CD4-positive, alpha-beta memory T cell (primary cell): ENCODE measurements around the gene CYS1. TPM values are rescaled to one million over a fixed set of nuclear protein-coding genes. Genes with fewer than 3 reads are reported as not detected.
A peak's percentile ranks its signal among the peaks of the same experiment; 100 is the strongest.

Source experiments
- CTCF ChIA-PET: fragments of 350-600 bp; sonication (Branson Sonifier 250); formaldehyde crosslinking; loops from one replicate; lab custom pipeline; 2021; ENCODE audit warnings: inconsistent platforms; ENCODE audit not compliant: partially characterized antibody; lab: Charles Lee
- POLR2A ChIA-PET: fragments of 350-600 bp; sonication (Branson Sonifier 250); formaldehyde crosslinking; loops from one replicate; lab custom pipeline; 2021; ENCODE audit not compliant: partially characterized antibody; lab: Charles Lee
- DNase-seq, 5 donors: peaks; one replicate each; pipeline versions ENCODE4 v3.0.0 to v3.0.0-alpha.2; 2020 to 2022; ENCODE audit warnings: mixed read lengths in 1 of 5
- H3K27ac ChIP-seq: one replicate; pipeline ENCODE4 v1.7.0; 2013; ENCODE audit warnings: low read depth, low read length
- H3K27me3 ChIP-seq: 2 replicates; pipeline ENCODE4 v1.7.0; 2013; ENCODE audit warnings: mild to moderate bottlenecking, low read length, moderate library complexity; ENCODE audit not compliant: insufficient read depth
- H3K36me3 ChIP-seq: 2 replicates; pipeline ENCODE4 v1.7.0; 2013; ENCODE audit warnings: mild to moderate bottlenecking, low read length, moderate library complexity; ENCODE audit not compliant: insufficient read depth
- H3K4me1 ChIP-seq: 2 replicates; pipeline ENCODE4 v1.7.0; 2013; ENCODE audit warnings: mild to moderate bottlenecking, low read length, moderate library complexity; ENCODE audit not compliant: insufficient read depth
- H3K4me3 ChIP-seq, 2 donors: one replicate each; pipeline ENCODE4 v1.7.0; 2013; ENCODE audit warnings: low read length in 2 of 2, mild to moderate bottlenecking in 1 of 2
- H3K9me3 ChIP-seq, 2 donors: one replicate each; pipeline ENCODE4 v1.7.0; 2013; ENCODE audit warnings: low read length in 2 of 2, control low read depth in 1 of 2; ENCODE audit not compliant: control insufficient read depth in 1 of 2
- H3K27ac Mint-ChIP-seq, 7 donors: one replicate each; pipeline ENCODE4 v1.8.0; 2020 to 2021; ENCODE audit warnings: mixed read lengths in 7 of 7, mild to moderate bottlenecking in 6 of 7, inconsistent platforms in 3 of 7, moderate library complexity in 3 of 7
- H3K27me3 Mint-ChIP-seq, 2 donors: one replicate each; pipeline ENCODE4 v1.8.0; 2020 to 2021; ENCODE audit warnings: mixed read lengths in 2 of 2
- H3K36me3 Mint-ChIP-seq, 2 donors: one replicate each; pipeline ENCODE4 v1.8.0; 2020 to 2021; ENCODE audit warnings: mixed read lengths in 2 of 2, inconsistent platforms in 1 of 2, mild to moderate bottlenecking in 1 of 2
- H3K4me1 Mint-ChIP-seq, 4 donors: one replicate each; pipeline ENCODE4 v1.8.0; 2020 to 2021; ENCODE audit warnings: mixed read lengths in 4 of 4, mild to moderate bottlenecking in 1 of 4
- H3K4me3 Mint-ChIP-seq, 8 donors: one replicate each; pipeline ENCODE4 v1.8.0; 2020 to 2021; ENCODE audit warnings: mixed read lengths in 8 of 8, mild to moderate bottlenecking in 7 of 8, moderate library complexity in 6 of 8, inconsistent platforms in 3 of 8
- H3K9me3 Mint-ChIP-seq, 8 donors: one replicate each; pipeline ENCODE4 v1.8.0; 2020 to 2021; ENCODE audit warnings: mixed read lengths in 8 of 8, mild to moderate bottlenecking in 5 of 8, inconsistent platforms in 3 of 8, moderate library complexity in 1 of 8
- intact Hi-C: fragments of 100-400 bp; cut with micrococcal nuclease; formaldehyde crosslinking; loops from one replicate; pipeline ENCODE4 v1.15.1; 2023
- polyA plus RNA-seq, 2 donors: library from polyadenylated mRNA; unstranded; fragments of 300-500 nt; fragmentation: Illumina TruSeq; gene quantifications; one replicate each; pipeline ENCODE4 v1.2.3, GENCODE V29; 2021
- total RNA-seq, 2 experiments: library from RNA; stranded (reverse); gene quantifications; one replicate each; pipeline ENCODE4 v1.2.3, GENCODE V29; 2021

The CYS1 gene
- total and polyA plus RNA-seq, 4 experiments from 2014 or later, result not detected

GRCh38 chr2:10054424-10054823 lies 25.8 kb downstream of the CYS1 start:
- H3K27ac Mint-ChIP-seq, result no peak overlapping the region
- peaks cover 17% of the 10 kb centered on the region for H3K36me3 ChIP-seq
- H3K27me3 Mint-ChIP-seq, result peaks cover 0 to 2% of the 10 kb centered on the region in 2 donors
- H3K4me1 ChIP-seq, result peaks cover 6% of the 10 kb centered on the region
- no peak for DNase-seq
- intact Hi-C loops, result no loop called here
- peaks cover 0 to 5% (median 3%) of the 10 kb centered on the region in 4 donors for H3K4me1 Mint-ChIP-seq
- no peaks in the 10 kb centered on the region for H3K9me3 Mint-ChIP-seq
- CTCF ChIA-PET, result interaction anchor here (13.1 kb wide), 1 partner anchor 68 kb away, joined by 431 read pairs; no protein-coding TSS in a partner anchor
- peaks cover 35 to 42% of the 10 kb centered on the region in 2 donors for H3K36me3 Mint-ChIP-seq
- no peaks in the 10 kb centered on the region for H3K27me3 ChIP-seq
- no peak overlapping the region for H3K4me3 ChIP-seq
- no peaks in the 10 kb centered on the region for H3K9me3 ChIP-seq
- no peak overlapping the region for H3K4me3 Mint-ChIP-seq
- POLR2A ChIA-PET, result no interaction called here
- H3K27ac ChIP-seq, result no peak overlapping the region

GRCh38 chr2:10053351-10053750 lies 26.9 kb downstream of the CYS1 start:
- H3K4me1 Mint-ChIP-seq, result peaks cover 0 to 12% (median 6%) of the 10 kb centered on the region in 4 donors
- ChIA-PET POLR2A (no interaction called here), CTCF (interaction anchor here (3.7 to 13.1 kb wide), 2 partner anchors 67 to 239 kb away, joined by 26 to 431 read pairs; no protein-coding TSS in a partner anchor)
- no peaks in the 10 kb centered on the region for H3K9me3 Mint-ChIP-seq
- intact Hi-C loops, result no loop called here
- no peak overlapping the region for H3K27ac ChIP-seq
- no peak for DNase-seq
- no peak overlapping the region for H3K4me3 Mint-ChIP-seq
- peaks cover 42 to 49% of the 10 kb centered on the region in 2 donors for H3K36me3 Mint-ChIP-seq
- H3K4me3 ChIP-seq, result no peak overlapping the region
- peaks cover 0 to 2% of the 10 kb centered on the region in 2 donors for H3K27me3 Mint-ChIP-seq
- H3K27me3 ChIP-seq, result no peaks in the 10 kb centered on the region
- peaks cover 19% of the 10 kb centered on the region for H3K36me3 ChIP-seq
- no peaks in the 10 kb centered on the region for H3K9me3 ChIP-seq
- no peak overlapping the region for H3K27ac Mint-ChIP-seq
- peaks cover 6% of the 10 kb centered on the region for H3K4me1 ChIP-seq

- H3K4me3 Mint-ChIP-seq, result no peak overlapping the region
- CTCF ChIA-PET, result interaction anchor here (1.4 to 13.1 kb wide), 3 partner anchors 20 to 238 kb away, joined by 4 to 431 read pairs (median 26); no protein-coding TSS in a partner anchor
- peaks cover 0 to 2% of the 10 kb centered on the region in 2 donors for H3K27me3 Mint-ChIP-seq
- Histone ChIP-seq H3K9me3 (no peaks in the 10 kb centered on the region), H3K36me3 (peaks cover 26% of the 10 kb centered on the region), H3K27me3 (no peaks in the 10 kb centered on the region), H3K4me1 (peaks cover 3% of the 10 kb centered on the region), H3K27ac (no peak overlapping the region), H3K4me3 (no peak overlapping the region)
- POLR2A ChIA-PET, result no interaction called here
- H3K27ac Mint-ChIP-seq, result peak overlapping the region in 1 of 7 donors; percentile 57
- DNase-seq, result no peak
- peaks cover 0 to 15% (median 6%) of the 10 kb centered on the region in 4 donors for H3K4me1 Mint-ChIP-seq
- H3K9me3 Mint-ChIP-seq, result no peaks in the 10 kb centered on the region
- peaks cover 50 to 52% of the 10 kb centered on the region in 2 donors for H3K36me3 Mint-ChIP-seq
- intact Hi-C loops, result no loop called here
These were observed 28.0 kb downstream of the CYS1 start for GRCh38 chr2:10052216-10052615.

GRCh38 chr2:10048501-10049171 lies 31.6 kb downstream of the CYS1 start:
- Mint-ChIP-seq H3K9me3 (no peaks in the 10 kb centered on the region), H3K4me1 (peaks cover 15 to 34% (median 19%) of the 10 kb centered on the region in 4 donors), H3K27ac (peak overlapping the region in 5 of 7 donors; percentile 5 to 77 (median 47)), H3K27me3 (no peaks in the 10 kb centered on the region), H3K36me3 (peaks cover 32 to 53% of the 10 kb centered on the region in 2 donors), H3K4me3 (no peak overlapping the region)
- ChIA-PET CTCF (interaction anchor here (0.8 to 13.1 kb wide), 20 partner anchors 8 to 906 kb away, joined by 3 to 431 read pairs (median 6); partner anchors contain the start of gene TAF1B), POLR2A (interaction anchor here (0.8 to 6.9 kb wide), 3 partner anchors 64 to 400 kb away, joined by 3 to 72 read pairs (median 4); partner anchors contain the start of gene ODC1)
- H3K4me3 ChIP-seq, result no peak overlapping the region
- H3K27me3 ChIP-seq, result no peaks in the 10 kb centered on the region
- peaks cover 26% of the 10 kb centered on the region for H3K36me3 ChIP-seq
- no peak overlapping the region for H3K27ac ChIP-seq
- intact Hi-C loops, result loop anchor here (1.0 to 10.0 kb wide), 4 partner anchors 64 to 624 kb away; partner anchors contain the start of genes CPSF3 and ITGB1BP1
- peaks cover 12% of the 10 kb centered on the region for H3K4me1 ChIP-seq
- DNase-seq, result peak in 4 of 5 donors; percentile 57 to 65 (median 60)
- no peaks in the 10 kb centered on the region for H3K9me3 ChIP-seq

- H3K27me3 Mint-ChIP-seq, result no peaks in the 10 kb centered on the region
- Histone ChIP-seq H3K27ac (no peak overlapping the region), H3K27me3 (no peaks in the 10 kb centered on the region), H3K9me3 (no peaks in the 10 kb centered on the region), H3K4me3 (no peak overlapping the region), H3K4me1 (peaks cover 13% of the 10 kb centered on the region), H3K36me3 (peaks cover 18% of the 10 kb centered on the region)
- no peaks in the 10 kb centered on the region for H3K9me3 Mint-ChIP-seq
- intact Hi-C loops, result loop anchor here (1.0 to 10.0 kb wide), 4 partner anchors 64 to 623 kb away; partner anchors contain the start of genes CPSF3 and ITGB1BP1
- DNase-seq, result no peak
- no peak overlapping the region for H3K4me3 Mint-ChIP-seq
- peaks cover 24 to 45% of the 10 kb centered on the region in 2 donors for H3K36me3 Mint-ChIP-seq
- peaks cover 16 to 36% (median 19%) of the 10 kb centered on the region in 4 donors for H3K4me1 Mint-ChIP-seq
- peak overlapping the region in 4 of 7 donors; percentile 4 to 77 (median 57) for H3K27ac Mint-ChIP-seq
- ChIA-PET CTCF (interaction anchor here (1.0 to 13.1 kb wide), 19 partner anchors 9 to 905 kb away, joined by 3 to 431 read pairs (median 7); no protein-coding TSS in a partner anchor), POLR2A (interaction anchor here (1.1 to 6.9 kb wide), 3 partner anchors 18 to 400 kb away, joined by 4 to 72 read pairs (median 4); partner anchors contain the start of gene ODC1)
These were observed 32.4 kb downstream of the CYS1 start for GRCh38 chr2:10047616-10048500.

- Mint-ChIP-seq H3K4me3 (peak overlapping the region in 1 of 8 donors; percentile 35), H3K27me3 (no peaks in the 10 kb centered on the region), H3K27ac (peak overlapping the region in 6 of 7 donors; percentile 29 to 98 (median 83)), H3K4me1 (peaks cover 18 to 45% (median 26%) of the 10 kb centered on the region in 4 donors), H3K9me3 (peaks cover 0 to 2% (median 0%) of the 10 kb centered on the region in 8 donors), H3K36me3 (peaks cover 16 to 38% of the 10 kb centered on the region in 2 donors)
- intact Hi-C loops, result loop anchor here (10.0 kb wide), 1 partner anchor 622 kb away; the partner anchor contains the start of genes CPSF3 and ITGB1BP1
- POLR2A ChIA-PET, result interaction anchor here (0.8 to 6.9 kb wide), 4 partner anchors 12 to 233 kb away, joined by 3 to 72 read pairs (median 4); no protein-coding TSS in a partner anchor
- Histone ChIP-seq H3K4me1 (peaks cover 21% of the 10 kb centered on the region), H3K4me3 (no peak overlapping the region), H3K27ac (no peak overlapping the region), H3K36me3 (peaks cover 11% of the 10 kb centered on the region), H3K27me3 (no peaks in the 10 kb centered on the region), H3K9me3 (no peaks in the 10 kb centered on the region)
- no peak for DNase-seq
- CTCF ChIA-PET, result interaction anchor here (1.2 to 13.1 kb wide), 12 partner anchors 10 to 904 kb away, joined by 3 to 431 read pairs (median 9); no protein-coding TSS in a partner anchor
These were observed 33.3 kb downstream of the CYS1 start for GRCh38 chr2:10046931-10047330.
